Stomach (tissue), 9 donors: ENCODE results near the gene CDHR3. TPM values are rescaled to one million over a fixed set of nuclear protein-coding genes. Genes with fewer than 3 reads are reported as not detected.

Source experiments
- DNase-seq, 2 donors: peaks; one replicate each; pipeline versions ENCODE4 v3.0.0 to v3.0.0-alpha.2; 2013 to 2019
- H3K27ac ChIP-seq, 5 donors: fragments of 200-600 bp in 4 of 5; sonication (generic) in 4 of 5; one replicate each; pipeline ENCODE4 v1.5.1; 2013 to 2019; ENCODE audit warnings: mild to moderate bottlenecking in 1 of 5, moderate library complexity in 1 of 5
- H3K27me3 ChIP-seq, 3 donors: fragments of 200-600 bp; sonication (generic); one replicate each; pipeline ENCODE4 v1.5.1; 2017 to 2019; ENCODE audit warnings: mixed run types in 1 of 3
- H3K36me3 ChIP-seq, 4 donors: fragments of 200-600 bp; sonication (generic); 1 replicate in 3 of 4; 2 replicates in 1 of 4; pipeline ENCODE4 v1.5.1; 2016 to 2019
- H3K4me1 ChIP-seq, 4 donors: fragments of 200-600 bp; sonication (generic); one replicate each; pipeline ENCODE4 v1.5.1; 2016 to 2019
- H3K4me3 ChIP-seq, 4 donors: fragments of 200-600 bp; sonication (generic) in 3 of 4; one replicate each; pipeline ENCODE4 v1.5.1; 2016 to 2019; ENCODE audit warnings: mild to moderate bottlenecking in 1 of 4
- H3K9me3 ChIP-seq, 4 donors: fragments of 200-600 bp; sonication (generic); one replicate each; pipeline ENCODE4 v1.5.1; 2016 to 2019
- CTCF ChIP-seq, 7 experiments: fragments of 450-650 bp in 4 of 7; fragments of 200-600 bp in 3 of 7; sonication (generic) in 3 of 7; IDR thresholded peaks; one replicate each; pipeline ENCODE4 v1.5.1; 2016 to 2019; ENCODE audit warnings: antibody characterized with exemption in 7 of 7, control low read depth in 2 of 7, mild to moderate bottlenecking in 1 of 7
- EP300 ChIP-seq: sonication (generic); formaldehyde crosslinking; IDR thresholded peaks from one replicate; pipeline ENCODE4 v1.6.1; 2017; ENCODE audit warnings: antibody characterized with exemption
- POLR2A ChIP-seq, 4 donors: fragments of 450-650 bp; IDR thresholded peaks; one replicate each; pipeline ENCODE4 v1.6.1; 2016; ENCODE audit warnings: antibody characterized with exemption in 4 of 4, control low read depth in 2 of 4, mild to moderate bottlenecking in 1 of 4, moderate library complexity in 1 of 4
- POLR2AphosphoS5 ChIP-seq, 3 donors: sonication (generic); formaldehyde crosslinking; IDR thresholded peaks; one replicate each; pipeline ENCODE4 v1.6.1; 2016; ENCODE audit warnings: antibody characterized with exemption in 3 of 3
- WGBS, 5 donors: extraction: QIAGEN DNeasy Blood & Tissue Kit in 3 of 5; methylation state at CpG; one replicate each; pipeline versions ENCODE4 v1.1.5 to v1.1.7; 2013 to 2018; 5-methylcytosine and 5-hydroxymethylcytosine counted together
- intact Hi-C: fragments of 100-400 bp; cut with DNase I; formaldehyde crosslinking; loops from one replicate; pipeline ENCODE4 v1.15.1; 2023; ENCODE audit warnings: low total_unique reads
- polyA plus RNA-seq, 3 donors: library from polyadenylated mRNA; stranded (reverse); fragments of 200-250 nt; gene quantifications; one replicate each; pipeline ENCODE4 v1.2.3, GENCODE V29; 2013
- total RNA-seq, 5 donors: library from RNA; depleted of rRNA; stranded (reverse); fragments of >200 nt; gene quantifications; one replicate each; pipeline versions ENCODE4 v1.1.0 to v1.2.3, GENCODE V29; 2014 to 2016
- donor health status: healthy with polysubstance abuse.
- donor health status: Bipolar disorder and iron deficiency.
- donor health status: healthy.

Gene CDHR3
- total and polyA plus RNA-seq, 8 donors = 1.2 to 62.5 (median 10.6) TPM

GRCh38 chr7:106031300-106032035 is 68.4 kb downstream of the CDHR3 start:
- WGBS, 5 donors = 25 to 60% (median 35%) methylated on average over 10 of the region's 10 CpGs
- peak in 1 of 2 donors; percentile 82 for DNase-seq
- Histone ChIP-seq H3K9me3 (peaks cover 0 to 5% (median 0%) of the 10 kb centered on the region in 4 donors), H3K4me3 (no peak overlapping the region), H3K27ac (no peak overlapping the region), H3K4me1 (peaks cover 0 to 13% (median 2%) of the 10 kb centered on the region in 4 donors), H3K27me3 (no peaks in the 10 kb centered on the region), H3K36me3 (no peaks in the 10 kb centered on the region)
- intact Hi-C loops = no loop called here
- TF ChIP-seq CTCF (IDR thresholded peaks at IDR 0.05) (no peak), POLR2AphosphoS5 (IDR thresholded peaks at IDR 0.05) (no peak), POLR2A (IDR thresholded peaks at IDR 0.05) (no peak), EP300 (no peak)

- TF ChIP-seq POLR2A (IDR thresholded peaks at IDR 0.05) = no peak
- TF ChIP-seq CTCF (IDR thresholded peaks at IDR 0.05) = no peak
- no peak for DNase-seq
- WGBS, 5 donors = 80 to 95% (median 91%) methylated on average over 3 of the region's 3 CpGs
- intact Hi-C loops = no loop called here
- Histone ChIP-seq H3K4me3 (no peak overlapping the region), H3K9me3 (peaks cover 0 to 5% (median 0%) of the 10 kb centered on the region in 4 donors), H3K36me3 (no peaks in the 10 kb centered on the region), H3K27ac (no peak overlapping the region), H3K4me1 (peaks cover 0 to 13% (median 2%) of the 10 kb centered on the region in 4 donors), H3K27me3 (no peaks in the 10 kb centered on the region)
Observed at GRCh38 chr7:106032295-106032694, 69.2 kb downstream of the CDHR3 start.

GRCh38 chr7:106033735-106034134 is 70.7 kb downstream of the CDHR3 start:
- Histone ChIP-seq H3K9me3 (peaks cover 0 to 5% (median 0%) of the 10 kb centered on the region in 4 donors), H3K27ac (no peak overlapping the region), H3K4me3 (no peak overlapping the region), H3K4me1 (peaks cover 0 to 13% (median 4%) of the 10 kb centered on the region in 4 donors), H3K27me3 (no peaks in the 10 kb centered on the region), H3K36me3 (no peaks in the 10 kb centered on the region)
- TF ChIP-seq CTCF (IDR thresholded peaks at IDR 0.05) (no peak), POLR2A (IDR thresholded peaks at IDR 0.05) (no peak), POLR2AphosphoS5 (IDR thresholded peaks at IDR 0.05) (no peak), EP300 (no peak)
- intact Hi-C loops = no loop called here
- no peak for DNase-seq

GRCh38 chr7:106034383-106034782 is 71.3 kb downstream of the CDHR3 start:
- TF ChIP-seq POLR2AphosphoS5 (IDR thresholded peaks at IDR 0.05) (no peak), CTCF (IDR thresholded peaks at IDR 0.05) (no peak), POLR2A (IDR thresholded peaks at IDR 0.05) (no peak), EP300 (no peak)
- H3K36me3 ChIP-seq = no peaks in the 10 kb centered on the region
- H3K9me3 ChIP-seq = peaks cover 0 to 5% (median 0%) of the 10 kb centered on the region in 4 donors
- no peak overlapping the region for H3K4me3 ChIP-seq
- 86 to 98% (median 96%) methylated on average over 2 of the region's 2 CpGs for WGBS, 5 donors
- no peak overlapping the region for H3K27ac ChIP-seq
- H3K4me1 ChIP-seq = peaks cover 0 to 13% (median 4%) of the 10 kb centered on the region in 4 donors
- intact Hi-C loops = no loop called here
- DNase-seq = no peak
- no peaks in the 10 kb centered on the region for H3K27me3 ChIP-seq
